Type B pancreatic cell (in vitro differentiated cells): Measurements from ENCODE around the gene SAP130. TPM values are rescaled to one million over a fixed set of nuclear protein-coding genes. Genes with fewer than 3 reads are reported as not detected.

Experiments used
- DNase-seq: peaks from one replicate; pipeline ENCODE4 v3.0.0; 2021; ENCODE audit warnings: mixed read lengths; ENCODE audit not compliant: unreplicated experiment; ENCODE audit errors: extremely low spot score
- H3K27ac Mint-ChIP-seq: 2 replicates; pipeline ENCODE4 v1.8.0; 2021; ENCODE audit warnings: mild to moderate bottlenecking, mixed read lengths
- H3K27me3 Mint-ChIP-seq: 2 replicates; pipeline ENCODE4 v1.8.0; 2021; ENCODE audit warnings: mixed read lengths
- H3K36me3 Mint-ChIP-seq: 2 replicates; pipeline ENCODE4 v1.8.0; 2021; ENCODE audit warnings: mixed read lengths
- H3K4me1 Mint-ChIP-seq: one replicate; pipeline ENCODE4 v1.8.0; 2021; ENCODE audit warnings: mixed read lengths; ENCODE audit not compliant: unreplicated experiment
- H3K4me3 Mint-ChIP-seq: 2 replicates; pipeline ENCODE4 v1.8.0; 2021; ENCODE audit warnings: mild to moderate bottlenecking, mixed read lengths
- H3K9me3 Mint-ChIP-seq: 2 replicates; pipeline ENCODE4 v1.8.0; 2021; ENCODE audit warnings: mixed read lengths
- CTCF ChIP-seq: fragments of 200-600 bp; sonication (generic); conservative IDR thresholded peaks from 2 replicates; pipeline ENCODE4 v1.5.0; 2021; ENCODE audit warnings: antibody characterized with exemption, mild to moderate bottlenecking
- total RNA-seq: library from RNA; stranded (reverse); gene quantifications from 2 replicates; pipeline ENCODE4 v1.2.1, GENCODE V29; 2021; ENCODE audit warnings: low replicate concordance

Gene SAP130
- total RNA-seq, 1 donor from 2014 or later, result 41.9 TPM

- TF ChIP-seq CTCF, result no peak
- H3K27ac Mint-ChIP-seq, result no peak overlapping the region
- H3K9me3 Mint-ChIP-seq, result no peaks in the 10 kb centered on the region
- H3K27me3 Mint-ChIP-seq, result peaks cover 15% of the 10 kb centered on the region
- H3K4me3 Mint-ChIP-seq, result no peak overlapping the region
- no peaks in the 10 kb centered on the region for H3K36me3 Mint-ChIP-seq
- no peaks in the 10 kb centered on the region for H3K4me1 Mint-ChIP-seq
- no peak for DNase-seq
Measured at GRCh38 chr2:127906206-127906926, 121.5 kb downstream of the SAP130 start.

- no peaks in the 10 kb centered on the region for H3K4me1 Mint-ChIP-seq
- H3K9me3 Mint-ChIP-seq, result no peaks in the 10 kb centered on the region
- no peak for DNase-seq
- H3K36me3 Mint-ChIP-seq, result no peaks in the 10 kb centered on the region
- H3K27ac Mint-ChIP-seq, result no peak overlapping the region
- H3K4me3 Mint-ChIP-seq, result no peak overlapping the region
- H3K27me3 Mint-ChIP-seq, result peaks cover 8% of the 10 kb centered on the region
- no peak for TF ChIP-seq CTCF
Measured at GRCh38 chr2:127901339-127902056, 126.4 kb downstream of the SAP130 start.

- no peak for TF ChIP-seq CTCF
- Mint-ChIP-seq H3K4me1 (no peaks in the 10 kb centered on the region), H3K9me3 (no peaks in the 10 kb centered on the region), H3K27me3 (no peaks in the 10 kb centered on the region), H3K36me3 (no peaks in the 10 kb centered on the region), H3K27ac (no peak overlapping the region), H3K4me3 (no peak overlapping the region)
- no peak for DNase-seq
Measured at GRCh38 chr2:127897531-127898211, 130.2 kb downstream of the SAP130 start.

- no peak overlapping the region for H3K4me3 Mint-ChIP-seq
- no peak overlapping the region for H3K27ac Mint-ChIP-seq
- DNase-seq, result no peak
- peaks cover 5% of the 10 kb centered on the region for H3K4me1 Mint-ChIP-seq
- H3K27me3 Mint-ChIP-seq, result no peaks in the 10 kb centered on the region
- H3K9me3 Mint-ChIP-seq, result no peaks in the 10 kb centered on the region
- peaks cover 7% of the 10 kb centered on the region for H3K36me3 Mint-ChIP-seq
- no peak for TF ChIP-seq CTCF
Measured at GRCh38 chr2:127893494-127893893, 134.4 kb downstream of the SAP130 start.

GRCh38 chr2:127893033-127893432, 134.8 kb downstream of the SAP130 start:
- H3K4me1 Mint-ChIP-seq, result peaks cover 6% of the 10 kb centered on the region
- no peak for TF ChIP-seq CTCF
- no peaks in the 10 kb centered on the region for H3K27me3 Mint-ChIP-seq
- no peaks in the 10 kb centered on the region for H3K9me3 Mint-ChIP-seq
- no peak for DNase-seq
- no peak overlapping the region for H3K27ac Mint-ChIP-seq
- peaks cover 7% of the 10 kb centered on the region for H3K36me3 Mint-ChIP-seq
- H3K4me3 Mint-ChIP-seq, result no peak overlapping the region
